H1 (cell line): ENCODE measurements around the gene ANAPC10. TPM values are rescaled to one million over a fixed set of nuclear protein-coding genes. Genes with fewer than 3 reads are reported as not detected.

ENCODE experiments used
- CTCF ChIA-PET: fragments of 300-600 bp; sonication (Branson Sonifier 250); formaldehyde crosslinking; loops from one replicate; lab custom pipeline; 2021; ENCODE audit not compliant: partially characterized antibody; lab: Charles Lee
- POLR2A ChIA-PET: fragments of 300-600 bp; sonication (Branson Sonifier 250); formaldehyde crosslinking; loops from one replicate; lab custom pipeline; 2021; ENCODE audit warnings: inconsistent platforms; ENCODE audit not compliant: partially characterized antibody; lab: Charles Lee
- DNase-seq, 2 experiments: peaks; one replicate each; pipeline versions ENCODE4 v3.0.0 to v3.0.0-alpha.2; 2010 to 2022; ENCODE audit warnings: low spot score in 2 of 2, low read depth in 1 of 2, mixed read lengths in 1 of 2
- FAIRE-seq: peaks from 2 replicates; lab custom pipeline; 2011; peaks lifted over from hg19 to GRCh38; lab: Jason Lieb, UNC
- H2AFZ ChIP-seq: 2 replicates; pipeline ENCODE4 v1.8.1; 2012; ENCODE audit warnings: low read length, inconsistent platforms
- H2AK5ac ChIP-seq: 2 replicates; pipeline ENCODE4 v1.6.1; 2013; ENCODE audit warnings: low read depth, low read length
- H2BK120ac ChIP-seq: replicated peaks from 2 replicates; pipeline ENCODE3; 2013; ENCODE audit warnings: low read depth, low read length, inconsistent platforms
- H2BK12ac ChIP-seq: 2 replicates; pipeline ENCODE4 v1.6.1; 2013; ENCODE audit warnings: low read depth, low read length
- H2BK15ac ChIP-seq: 2 replicates; pipeline ENCODE4 v1.6.1; 2013; ENCODE audit warnings: low read length
- H2BK20ac ChIP-seq: 2 replicates; pipeline ENCODE4 v1.6.1; 2013; ENCODE audit warnings: low read length
- H2BK5ac ChIP-seq: 2 replicates; pipeline ENCODE4 v1.6.1; 2013; ENCODE audit warnings: low read depth, low read length
- H3K14ac ChIP-seq: 2 replicates; pipeline ENCODE4 v1.6.1; 2013; ENCODE audit warnings: inconsistent platforms; ENCODE audit not compliant: insufficient read length
- H3K18ac ChIP-seq: 2 replicates; pipeline ENCODE4 v1.6.1; 2013; ENCODE audit warnings: low read length; ENCODE audit errors: extremely low read depth
- H3K23ac ChIP-seq: 2 replicates; pipeline ENCODE4 v1.6.1; 2013; ENCODE audit warnings: inconsistent platforms; ENCODE audit not compliant: insufficient read length
- H3K23me2 ChIP-seq: 2 replicates; pipeline ENCODE4 v1.6.1; 2013; ENCODE audit warnings: low read depth, low read length
- H3K27ac ChIP-seq: 2 replicates; pipeline ENCODE4 v1.6.1; 2011; ENCODE audit warnings: low read depth, low read length, inconsistent platforms
- H3K27me3 ChIP-seq, 4 experiments: replicated peaks in 1 of 4; 1 replicate in 1 of 4; 2 replicates in 3 of 4; pipeline versions ENCODE4 v1.6.1 to v1.8.1; 2011 to 2013; ENCODE audit warnings: low read length in 3 of 4, mild to moderate bottlenecking in 3 of 4, inconsistent platforms in 2 of 4, mixed read lengths in 2 of 4, moderate library complexity in 1 of 4; ENCODE audit not compliant: control insufficient read depth in 3 of 4, insufficient read depth in 3 of 4; ENCODE audit errors: extremely low read depth in 1 of 4
- H3K36me3 ChIP-seq, 4 experiments: 2 replicates each; pipeline versions ENCODE4 v1.6.1 to v1.8.1; 2011 to 2013; ENCODE audit warnings: mild to moderate bottlenecking in 4 of 4, low read length in 3 of 4, moderate library complexity in 2 of 4, control low read depth in 1 of 4, inconsistent platforms in 1 of 4; ENCODE audit not compliant: insufficient read depth in 4 of 4, control insufficient read depth in 2 of 4
- H3K4ac ChIP-seq: replicated peaks from 2 replicates; pipeline ENCODE3; 2013; ENCODE audit warnings: low read length, low read depth, mixed read lengths, inconsistent platforms; ENCODE audit not compliant: insufficient read length
- H3K4me1 ChIP-seq, 4 experiments: replicated peaks in 1 of 4; 1 replicate in 1 of 4; 2 replicates in 3 of 4; pipeline versions ENCODE4 v1.6.1 to v1.8.1; 2011 to 2013; ENCODE audit warnings: low read length in 3 of 4, inconsistent platforms in 2 of 4, mixed read lengths in 1 of 4; ENCODE audit not compliant: insufficient read depth in 4 of 4, control insufficient read depth in 3 of 4
- H3K4me2 ChIP-seq, 2 experiments: 2 replicates each; pipeline versions ENCODE4 v1.6.1 to v1.8.1; 2011 to 2013; ENCODE audit warnings: low read depth in 2 of 2, low read length in 2 of 2, control low read depth in 1 of 2, inconsistent platforms in 1 of 2, mild to moderate bottlenecking in 1 of 2; ENCODE audit not compliant: insufficient read depth in 1 of 2
- H3K4me3 ChIP-seq, 4 experiments: fragments of 200-600, 300-600 bp in 1 of 4; sonication (generic), shearing (Covaris generic), sonication (Bioruptor Twin) in 1 of 4; 2 replicates each; pipeline versions ENCODE4 v1.5.1 to v1.8.1; 2011 to 2016; ENCODE audit warnings: low read length in 4 of 4, low read depth in 3 of 4, control low read depth in 2 of 4, inconsistent platforms in 2 of 4, mild to moderate bottlenecking in 2 of 4, mixed read lengths in 1 of 4, moderate library complexity in 1 of 4; ENCODE audit not compliant: insufficient read depth in 2 of 4; ENCODE audit errors: extremely low read depth in 1 of 4
- H3K56ac ChIP-seq: replicated peaks from 2 replicates; pipeline ENCODE3; 2013; ENCODE audit warnings: low read depth, mild to moderate bottlenecking, mixed read lengths, low read length, inconsistent platforms; ENCODE audit not compliant: insufficient read length
- H3K79me1 ChIP-seq: 2 replicates; pipeline ENCODE4 v1.6.1; 2013; ENCODE audit warnings: low read depth, low read length, control low read depth
- H3K79me2 ChIP-seq, 2 experiments: 2 replicates each; pipeline versions ENCODE4 v1.6.1 to v1.8.1; 2012 to 2013; ENCODE audit warnings: low read length in 2 of 2, mild to moderate bottlenecking in 2 of 2, inconsistent platforms in 1 of 2; ENCODE audit not compliant: insufficient read depth in 2 of 2, control insufficient read depth in 1 of 2
- H3K9ac ChIP-seq, 4 experiments: replicated peaks in 1 of 4; 1 replicate in 1 of 4; 2 replicates in 3 of 4; pipeline versions ENCODE4 v1.6.1 to v1.8.1; 2011 to 2013; ENCODE audit warnings: low read depth in 3 of 4, low read length in 3 of 4, control low read depth in 2 of 4, mild to moderate bottlenecking in 2 of 4, moderate library complexity in 2 of 4, inconsistent platforms in 1 of 4; ENCODE audit errors: extremely low read depth in 1 of 4
- H3K9me3 ChIP-seq, 2 experiments: 2 replicates each; pipeline versions ENCODE4 v1.6.1 to v1.8.1; 2012 to 2013; ENCODE audit warnings: mild to moderate bottlenecking in 2 of 2, moderate library complexity in 2 of 2, control low read depth in 1 of 2, inconsistent platforms in 1 of 2, low read depth in 1 of 2, low read length in 1 of 2, mixed read lengths in 1 of 2; ENCODE audit not compliant: insufficient read depth in 2 of 2
- H4K20me1 ChIP-seq, 2 experiments: replicated peaks in 1 of 2; 2 replicates each; pipeline versions ENCODE3 to v1.8.1; 2011 to 2013; ENCODE audit warnings: inconsistent platforms in 2 of 2, low read length in 2 of 2, mild to moderate bottlenecking in 1 of 2; ENCODE audit not compliant: insufficient read depth in 2 of 2, control insufficient read depth in 1 of 2
- H4K5ac ChIP-seq: 2 replicates; pipeline ENCODE4 v1.6.1; 2013; ENCODE audit warnings: low read length, low read depth, mixed read lengths, inconsistent platforms; ENCODE audit not compliant: insufficient read length
- H4K8ac ChIP-seq: 2 replicates; pipeline ENCODE4 v1.8.0; 2013; ENCODE audit warnings: mild to moderate bottlenecking, moderate library complexity, low read length, inconsistent platforms; ENCODE audit not compliant: insufficient read depth; ENCODE audit errors: extremely low read depth
- H4K91ac ChIP-seq: replicated peaks from 2 replicates; pipeline ENCODE3; 2013; ENCODE audit warnings: low read length, mixed read lengths, inconsistent platforms; ENCODE audit not compliant: insufficient read length
- HDAC2 ChIP-seq, 2 experiments: fragments of 300-600 bp in 1 of 2; sonication (generic) in 1 of 2; IDR thresholded peaks; 2 replicates each; pipeline ENCODE4 v1.6.1; 2011 to 2012; ENCODE audit warnings: low read depth in 2 of 2, low read length in 2 of 2, mild to moderate bottlenecking in 2 of 2, moderate library complexity in 2 of 2, borderline replicate concordance in 1 of 2, inconsistent platforms in 1 of 2
- POU5F1 ChIP-seq: IDR thresholded peaks from 2 replicates; pipeline ENCODE4 v1.6.1; 2011; ENCODE audit warnings: low read depth, mild to moderate bottlenecking, low read length, moderate library complexity
- TCF12 ChIP-seq: IDR thresholded peaks from 2 replicates; pipeline ENCODE4 v1.6.1; 2011; ENCODE audit warnings: low read depth, mild to moderate bottlenecking, low read length
- polyA plus RNA-seq, 7 experiments: library from polyadenylated mRNA; depleted of rRNA in 3 of 7; stranded (reverse) in 5 of 7; unstranded in 2 of 7; fragments of >200 nt in 5 of 7; fragments of 200-250 nt in 2 of 7; gene quantifications; 1 replicate in 5 of 7; 2 replicates in 1 of 7; 4 replicates in 1 of 7; pipeline versions ENCODE4 v1.2.1 to v1.2.3, GENCODE V29; 2011 to 2013; ENCODE audit warnings: missing spikeins in 2 of 7, mixed read lengths in 2 of 7
- total RNA-seq: library from RNA; stranded (reverse); fragmentation: NEBNext Ultra II Directional; extraction: Animal tissue kit (Norgen Biotek cat#: 25700); gene quantifications from 2 replicates; pipeline ENCODE4 v1.2.1, GENCODE V29; 2021

Gene ANAPC10
- total and polyA plus RNA-seq, 2 of the 8 experiments (the other 6 are each of a cell fraction or from before 2014, with no cell fraction given), result 17.6 to 23.3 TPM

DNA sequence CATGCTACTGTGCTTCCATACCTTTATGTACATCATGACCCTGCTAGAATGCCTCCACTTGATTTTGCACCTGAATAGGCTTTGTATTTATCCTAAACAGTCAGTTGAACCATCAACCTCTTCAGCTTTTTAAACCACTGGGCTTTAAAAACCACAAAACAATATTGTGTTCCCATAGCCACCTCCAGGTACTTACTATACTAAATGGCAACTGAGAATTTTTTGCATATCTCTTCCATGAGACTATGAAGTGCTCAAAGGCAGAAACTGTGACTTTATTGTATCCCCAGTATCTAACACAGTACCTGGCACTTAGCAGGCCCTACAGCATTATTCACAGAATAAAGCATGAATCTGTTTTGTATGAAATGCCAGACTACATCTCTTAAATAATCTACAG is 39.7 kb downstream of the ANAPC10 start:
- Histone ChIP-seq H3K4me1 (no peaks in the 10 kb centered on the region), H3K36me3 (no peaks in the 10 kb centered on the region; a peak in 1 of 8 replicates), H2BK12ac (no peak overlapping the region), H2BK20ac (no peak overlapping the region), H4K5ac (no peak overlapping the region), H3K56ac (no peak overlapping the region), H3K4me3 (no peak overlapping the region), H3K23me2 (peaks cover 2% of the 10 kb centered on the region; the same call in 1 of the 2 replicates), H3K14ac (no peak overlapping the region), H3K9me3 (no peaks in the 10 kb centered on the region), H3K4ac (no peak overlapping the region), H2BK15ac (no peak overlapping the region), H3K79me2 (0 out of 4 replicates have a peak, but pooled peaks cover 0 to 2% of the 10 kb centered on the region in 2 experiments), H3K27ac (no peak overlapping the region), H3K23ac (no peak overlapping the region), H3K4me2 (no peak overlapping the region), H3K18ac (no peak overlapping the region), H2BK5ac (no peak overlapping the region), H4K91ac (no peak overlapping the region), H3K9ac (no peak overlapping the region), H4K8ac (no peak overlapping the region), H3K79me1 (no peaks in the 10 kb centered on the region), H2AK5ac (no peak overlapping the region), H3K27me3 (no peaks in the 10 kb centered on the region), H2AFZ (no peak overlapping the region), H4K20me1 (peaks cover 0 to 2% of the 10 kb centered on the region in 2 experiments), H2BK120ac (no peak overlapping the region)
- ChIA-PET CTCF (interaction anchor here (1.3 kb wide), 1 partner anchor 44 kb away, joined by 3 read pairs; no protein-coding TSS in a partner anchor), POLR2A (no interaction called here)
- FAIRE-seq, result no peak
- DNase-seq, result no peak
- no peak for TF ChIP-seq HDAC2 (IDR thresholded peaks at IDR 0.05; ENCODE audit: borderline replicate concordance in 1 of 2, low read depth in 2 of 2, low read length in 2 of 2)
- TF ChIP-seq POU5F1, result no peak
- TF ChIP-seq TCF12, result no peak
